ENCODE measurements around the gene RHBDL1.

RHBDL1 gene

DNA sequence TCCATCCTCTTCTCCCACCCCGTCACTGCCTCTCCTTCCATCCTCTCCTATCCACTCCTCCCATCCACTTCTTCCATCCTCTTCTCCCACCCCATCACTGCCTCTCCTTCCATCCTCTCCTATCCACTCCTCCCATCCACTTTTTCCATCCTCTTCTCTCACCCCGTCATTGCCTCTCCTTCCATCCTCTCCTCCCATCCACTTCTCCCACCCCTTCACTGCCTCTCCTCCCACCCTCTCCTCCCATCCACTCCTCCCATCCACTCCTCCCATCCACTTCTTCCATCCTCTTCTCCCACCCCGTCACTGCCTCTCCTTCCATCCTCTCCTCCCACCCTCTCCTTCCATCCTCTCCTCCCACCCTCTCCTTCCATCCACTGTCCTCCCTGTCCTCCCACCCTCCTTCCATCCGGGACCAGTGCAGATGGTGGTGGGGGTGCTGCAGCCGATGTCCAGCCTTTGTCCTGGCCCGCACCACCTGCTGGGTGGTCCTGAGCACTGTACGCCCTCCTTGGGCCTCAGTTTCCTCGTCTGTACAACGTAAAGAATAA is 43.6 kb upstream of the RHBDL1 start:
- H3K27ac ChIP-seq (ENCODE audit: low read depth, low read length) = no peak overlapping the region
- no peak overlapping the region for H3K4me3 ChIP-seq (ENCODE audit: low read length)
- WGBS = 77% methylated on average over 8 of the region's 9 CpGs
- H3K9ac ChIP-seq (ENCODE audit: low read depth, low read length) = no peak overlapping the region
- H3K27me3 ChIP-seq (ENCODE audit: insufficient read depth, low read length) = no peaks in the 10 kb centered on the region
- peaks cover 14% of the 10 kb centered on the region for H3K36me3 ChIP-seq (ENCODE audit: insufficient read depth, low read length)
- peaks cover 15% of the 10 kb centered on the region for H3K4me1 ChIP-seq (ENCODE audit: insufficient read depth, low read length)
- no peaks in the 10 kb centered on the region for H3K9me3 ChIP-seq (ENCODE audit: insufficient read depth, low read depth, low read length)

DNA sequence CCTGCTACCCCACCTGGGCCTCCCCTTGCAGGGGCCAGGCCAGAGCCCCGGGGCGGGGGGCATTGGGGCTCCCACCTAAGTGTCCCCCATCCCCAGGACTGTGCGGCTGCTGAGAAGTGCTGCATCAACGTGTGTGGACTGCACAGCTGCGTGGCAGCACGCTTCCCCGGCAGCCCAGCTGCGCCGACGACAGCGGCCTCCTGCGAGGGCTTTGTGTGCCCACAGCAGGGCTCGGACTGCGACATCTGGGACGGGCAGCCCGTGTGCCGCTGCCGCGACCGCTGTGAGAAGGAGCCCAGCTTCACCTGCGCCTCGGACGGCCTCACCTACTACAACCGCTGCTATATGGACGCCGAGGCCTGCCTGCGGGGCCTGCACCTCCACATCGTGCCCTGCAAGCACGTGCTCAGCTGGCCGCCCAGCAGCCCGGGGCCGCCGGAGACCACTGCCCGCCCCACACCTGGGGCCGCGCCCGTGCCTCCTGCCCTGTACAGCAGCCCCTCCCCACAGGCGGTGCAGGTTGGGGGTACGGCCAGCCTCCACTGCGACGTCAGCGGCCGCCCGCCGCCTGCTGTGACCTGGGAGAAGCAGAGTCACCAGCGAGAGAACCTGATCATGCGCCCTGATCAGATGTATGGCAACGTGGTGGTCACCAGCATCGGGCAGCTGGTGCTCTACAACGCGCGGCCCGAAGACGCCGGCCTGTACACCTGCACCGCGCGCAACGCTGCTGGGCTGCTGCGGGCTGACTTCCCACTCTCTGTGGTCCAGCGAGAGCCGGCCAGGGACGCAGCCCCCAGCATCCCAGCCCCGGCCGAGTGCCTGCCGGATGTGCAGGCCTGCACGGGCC is 42.8 kb upstream of the RHBDL1 start:
- WGBS = 95% methylated on average over 67 of the region's 67 CpGs

DNA sequence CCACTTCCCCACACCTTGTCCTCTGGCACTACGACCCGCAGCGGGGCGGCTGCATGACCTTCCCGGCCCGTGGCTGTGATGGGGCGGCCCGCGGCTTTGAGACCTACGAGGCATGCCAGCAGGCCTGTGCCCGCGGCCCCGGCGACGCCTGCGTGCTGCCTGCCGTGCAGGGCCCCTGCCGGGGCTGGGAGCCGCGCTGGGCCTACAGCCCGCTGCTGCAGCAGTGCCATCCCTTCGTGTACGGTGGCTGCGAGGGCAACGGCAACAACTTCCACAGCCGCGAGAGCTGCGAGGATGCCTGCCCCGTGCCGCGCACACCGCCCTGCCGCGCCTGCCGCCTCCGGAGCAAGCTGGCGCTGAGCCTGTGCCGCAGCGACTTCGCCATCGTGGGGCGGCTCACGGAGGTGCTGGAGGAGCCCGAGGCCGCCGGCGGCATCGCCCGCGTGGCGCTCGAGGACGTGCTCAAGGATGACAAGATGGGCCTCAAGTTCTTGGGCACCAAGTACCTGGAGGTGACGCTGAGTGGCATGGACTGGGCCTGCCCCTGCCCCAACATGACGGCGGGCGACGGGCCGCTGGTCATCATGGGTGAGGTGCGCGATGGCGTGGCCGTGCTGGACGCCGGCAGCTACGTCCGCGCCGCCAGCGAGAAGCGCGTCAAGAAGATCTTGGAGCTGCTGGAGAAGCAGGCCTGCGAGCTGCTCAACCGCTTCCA is 42.0 kb upstream of the RHBDL1 start:
- H3K9me3 ChIP-seq (ENCODE audit: insufficient read depth, low read depth, low read length) = no peaks in the 10 kb centered on the region
- 97% methylated on average over 74 of the region's 74 CpGs for WGBS
- no peak overlapping the region for H3K4me3 ChIP-seq (ENCODE audit: low read length)
- no peak overlapping the region for H3K9ac ChIP-seq (ENCODE audit: low read depth, low read length)
- H3K27ac ChIP-seq (ENCODE audit: low read depth, low read length) = no peak overlapping the region
- no peaks in the 10 kb centered on the region for H3K27me3 ChIP-seq (ENCODE audit: insufficient read depth, low read length)
- peaks cover 10% of the 10 kb centered on the region for H3K36me3 ChIP-seq (ENCODE audit: insufficient read depth, low read length)
- H3K4me1 ChIP-seq (ENCODE audit: insufficient read depth, low read length) = peaks cover 26% of the 10 kb centered on the region

More for the DNA sequence above, 42.8 kb upstream of the RHBDL1 start:
- H3K9ac ChIP-seq (ENCODE audit: low read depth, low read length) = no peak overlapping the region; the same call in 1 of the 2 replicates
- H3K27me3 ChIP-seq (ENCODE audit: insufficient read depth, low read length) = no peaks in the 10 kb centered on the region
- H3K4me1 ChIP-seq (ENCODE audit: insufficient read depth, low read length) = peaks cover 20% of the 10 kb centered on the region
- H3K27ac ChIP-seq (ENCODE audit: low read depth, low read length) = no peak overlapping the region
- no peaks in the 10 kb centered on the region for H3K9me3 ChIP-seq (ENCODE audit: insufficient read depth, low read depth, low read length)
- H3K36me3 ChIP-seq (ENCODE audit: insufficient read depth, low read length) = peaks cover 10% of the 10 kb centered on the region
- H3K4me3 ChIP-seq (ENCODE audit: low read length) = no peak overlapping the region

DNA sequence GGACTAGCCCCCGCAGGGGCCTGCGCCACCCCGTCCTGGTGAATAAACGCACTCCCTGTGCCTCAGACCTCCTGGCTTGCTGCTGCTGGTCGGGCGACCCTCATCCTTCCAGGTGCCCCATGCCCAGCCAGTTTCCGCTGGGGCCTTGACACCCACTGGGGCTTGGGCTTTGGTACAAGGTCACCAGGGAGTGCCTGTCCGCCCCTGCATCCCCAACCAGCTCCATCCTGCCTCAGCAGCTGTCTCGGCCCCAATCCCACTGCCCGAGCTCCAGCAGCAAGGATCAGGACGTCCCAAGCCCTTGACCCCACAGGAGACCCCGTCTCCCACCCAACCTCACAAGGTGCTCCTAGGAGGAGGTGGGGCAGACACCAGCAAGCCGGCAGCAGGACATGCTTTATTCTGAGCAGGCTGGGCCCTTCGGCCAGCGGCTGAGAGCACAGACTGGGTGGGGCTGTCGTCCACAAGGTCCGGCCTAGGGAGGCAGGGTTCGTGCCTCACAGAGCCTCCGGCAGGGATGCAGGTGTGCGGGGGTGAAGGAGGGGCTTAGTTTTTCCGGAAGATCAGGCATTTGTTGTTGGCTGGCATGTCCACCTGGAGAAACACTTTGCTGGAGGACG is 41.3 kb upstream of the RHBDL1 start:
- Histone ChIP-seq H3K9me3 (ENCODE audit: insufficient read depth, low read depth, low read length) (no peaks in the 10 kb centered on the region), H3K27ac (ENCODE audit: low read depth, low read length) (no peak overlapping the region), H3K4me1 (ENCODE audit: insufficient read depth, low read length) (peaks cover 29% of the 10 kb centered on the region), H3K9ac (ENCODE audit: low read depth, low read length) (no peak overlapping the region), H3K4me3 (ENCODE audit: low read length) (no peak overlapping the region), H3K27me3 (ENCODE audit: insufficient read depth, low read length) (no peaks in the 10 kb centered on the region), H3K36me3 (ENCODE audit: insufficient read depth, low read length) (peaks cover 10% of the 10 kb centered on the region)
- WGBS = 93% methylated on average over 22 of the region's 22 CpGs

DNA sequence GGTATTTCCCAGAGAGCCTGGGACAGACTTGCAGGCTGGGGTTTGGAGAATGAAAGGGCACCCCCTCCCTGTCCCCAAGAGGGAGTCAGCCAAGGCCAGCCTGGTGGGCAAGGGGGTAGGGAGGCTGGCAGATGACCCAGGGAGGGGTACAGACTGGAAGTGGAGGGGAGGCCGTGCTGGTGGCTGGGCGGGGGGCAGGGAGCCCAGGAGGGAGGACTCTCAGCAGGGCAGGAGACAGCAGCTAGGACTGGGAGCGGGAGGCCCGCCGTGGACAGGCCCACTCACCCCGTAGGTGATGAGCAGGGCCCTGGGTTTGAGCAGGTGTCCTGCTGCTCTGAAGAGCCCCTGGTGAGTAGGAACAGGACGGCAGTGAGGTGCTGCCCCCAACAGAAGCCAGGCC is 40.5 kb upstream of the RHBDL1 start:
- Histone ChIP-seq H3K4me1 (ENCODE audit: insufficient read depth, low read length) (peaks cover 22% of the 10 kb centered on the region), H3K27me3 (ENCODE audit: insufficient read depth, low read length) (no peaks in the 10 kb centered on the region), H3K9me3 (ENCODE audit: insufficient read depth, low read depth, low read length) (no peaks in the 10 kb centered on the region), H3K36me3 (ENCODE audit: insufficient read depth, low read length) (peaks cover 10% of the 10 kb centered on the region), H3K27ac (ENCODE audit: low read depth, low read length) (no peak overlapping the region), H3K9ac (ENCODE audit: low read depth, low read length) (no peak overlapping the region), H3K4me3 (ENCODE audit: low read length) (peak overlapping the region; percentile 91)
- WGBS = 91% methylated on average over 7 of the region's 7 CpGs

DNA sequence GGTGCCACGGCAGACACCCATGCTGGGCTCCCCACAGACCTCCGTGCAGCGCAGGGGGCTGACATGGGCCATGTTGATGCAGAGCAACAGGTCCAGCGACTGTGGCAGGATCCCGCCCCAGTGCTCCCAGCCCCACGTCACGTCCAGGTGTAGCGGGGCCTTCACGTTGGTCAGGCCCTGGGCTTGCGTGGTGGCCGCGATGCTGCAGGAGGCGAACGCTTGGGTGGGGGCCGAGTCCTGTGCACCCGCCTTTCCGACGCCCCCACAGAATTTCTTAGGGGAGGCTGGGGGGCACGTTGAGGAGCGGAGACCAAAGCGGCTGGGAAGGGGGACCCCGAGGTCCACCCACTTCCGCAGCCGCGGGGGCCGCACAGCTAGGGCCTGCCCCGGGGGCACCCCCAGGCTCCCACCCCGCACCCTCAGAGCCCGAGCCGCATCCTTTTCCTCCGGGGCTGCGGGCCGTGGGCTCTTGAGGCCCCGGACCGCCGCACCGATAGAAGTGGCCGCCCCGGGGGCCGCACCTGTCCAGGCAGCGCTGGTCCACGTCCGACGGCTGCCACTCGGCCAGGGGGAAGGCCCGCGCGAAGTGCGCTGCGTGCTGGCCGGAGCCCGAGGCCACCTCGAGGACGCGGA is 39.8 kb upstream of the RHBDL1 start:
- WGBS = 9% methylated on average over 55 of the region's 55 CpGs
- Histone ChIP-seq H3K27ac (ENCODE audit: low read depth, low read length) (peak overlapping the region; percentile 49), H3K27me3 (ENCODE audit: insufficient read depth, low read length) (no peaks in the 10 kb centered on the region), H3K4me1 (ENCODE audit: insufficient read depth, low read length) (peaks cover 17% of the 10 kb centered on the region), H3K9me3 (ENCODE audit: insufficient read depth, low read depth, low read length) (no peaks in the 10 kb centered on the region), H3K9ac (ENCODE audit: low read depth, low read length) (peak overlapping the region; percentile 89), H3K36me3 (ENCODE audit: insufficient read depth, low read length) (peaks cover 10% of the 10 kb centered on the region), H3K4me3 (ENCODE audit: low read length) (peak overlapping the region; percentile 91)

DNA sequence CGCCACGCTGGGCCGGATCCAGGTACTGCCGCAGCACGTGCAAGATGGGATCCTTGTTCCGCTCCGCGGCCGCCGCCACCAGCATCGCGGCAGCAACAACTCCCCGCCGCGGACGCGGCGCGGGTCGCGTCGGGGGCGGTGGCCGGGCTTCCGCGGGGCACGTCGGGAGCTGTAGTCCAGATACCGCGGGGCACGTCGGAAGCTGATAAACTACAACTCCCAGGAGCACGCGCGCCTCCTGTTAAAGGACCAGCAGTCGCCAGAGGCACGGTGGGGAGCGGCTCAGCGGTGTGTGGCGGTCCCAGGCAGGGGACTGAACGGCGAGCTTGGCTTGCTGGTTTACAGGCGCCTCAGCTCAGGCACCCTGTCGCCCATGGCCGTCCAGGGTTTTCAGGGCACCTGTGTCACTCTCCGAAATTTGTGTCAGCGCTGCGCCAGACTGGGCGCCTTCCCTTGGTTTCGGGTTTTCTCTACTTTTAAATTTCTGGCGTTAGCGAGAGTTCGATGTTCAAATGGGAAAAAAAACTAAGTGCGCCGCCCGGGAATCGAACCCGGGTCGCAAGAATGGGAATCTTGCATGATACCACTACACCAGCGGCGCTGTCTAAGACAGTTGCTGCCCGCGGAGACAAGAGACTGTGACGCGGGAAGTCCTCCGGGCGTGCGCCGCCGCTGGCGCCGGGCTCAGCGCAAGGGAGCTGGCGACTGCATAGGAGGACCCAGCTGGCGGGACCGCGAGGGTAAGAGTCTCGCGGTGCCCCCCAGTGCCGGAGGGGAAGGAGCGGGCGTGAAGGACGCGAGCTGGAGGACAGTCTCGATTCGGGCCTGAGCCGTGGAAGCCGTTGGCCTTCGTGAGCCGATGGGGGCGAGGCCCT is 39.0 kb upstream of the RHBDL1 start, which contains the start of gene METTL26:
Gene METTL26, minus strand, starts transcription at position 100 of the 875 bp plus-strand sequence. Its CDS starts 15 bp downstream, at position 85.
- Histone ChIP-seq H3K4me3 (ENCODE audit: low read length) (peak within 1 kb of the TSS; percentile 91), H3K27me3 (ENCODE audit: insufficient read depth, low read length) (no peaks in the 10 kb centered on the region), H3K9ac (ENCODE audit: low read depth, low read length) (peak within 1 kb of the TSS; percentile 89), H3K27ac (ENCODE audit: low read depth, low read length) (peak within 1 kb of the TSS; percentile 87), H3K36me3 (ENCODE audit: insufficient read depth, low read length) (peaks cover 10% of the 10 kb centered on the region), H3K4me1 (ENCODE audit: insufficient read depth, low read length) (peaks cover 17% of the 10 kb centered on the region), H3K9me3 (ENCODE audit: insufficient read depth, low read depth, low read length) (no peaks in the 10 kb centered on the region)
- under 1% methylated on average over 91 of the region's 91 CpGs for WGBS

DNA sequence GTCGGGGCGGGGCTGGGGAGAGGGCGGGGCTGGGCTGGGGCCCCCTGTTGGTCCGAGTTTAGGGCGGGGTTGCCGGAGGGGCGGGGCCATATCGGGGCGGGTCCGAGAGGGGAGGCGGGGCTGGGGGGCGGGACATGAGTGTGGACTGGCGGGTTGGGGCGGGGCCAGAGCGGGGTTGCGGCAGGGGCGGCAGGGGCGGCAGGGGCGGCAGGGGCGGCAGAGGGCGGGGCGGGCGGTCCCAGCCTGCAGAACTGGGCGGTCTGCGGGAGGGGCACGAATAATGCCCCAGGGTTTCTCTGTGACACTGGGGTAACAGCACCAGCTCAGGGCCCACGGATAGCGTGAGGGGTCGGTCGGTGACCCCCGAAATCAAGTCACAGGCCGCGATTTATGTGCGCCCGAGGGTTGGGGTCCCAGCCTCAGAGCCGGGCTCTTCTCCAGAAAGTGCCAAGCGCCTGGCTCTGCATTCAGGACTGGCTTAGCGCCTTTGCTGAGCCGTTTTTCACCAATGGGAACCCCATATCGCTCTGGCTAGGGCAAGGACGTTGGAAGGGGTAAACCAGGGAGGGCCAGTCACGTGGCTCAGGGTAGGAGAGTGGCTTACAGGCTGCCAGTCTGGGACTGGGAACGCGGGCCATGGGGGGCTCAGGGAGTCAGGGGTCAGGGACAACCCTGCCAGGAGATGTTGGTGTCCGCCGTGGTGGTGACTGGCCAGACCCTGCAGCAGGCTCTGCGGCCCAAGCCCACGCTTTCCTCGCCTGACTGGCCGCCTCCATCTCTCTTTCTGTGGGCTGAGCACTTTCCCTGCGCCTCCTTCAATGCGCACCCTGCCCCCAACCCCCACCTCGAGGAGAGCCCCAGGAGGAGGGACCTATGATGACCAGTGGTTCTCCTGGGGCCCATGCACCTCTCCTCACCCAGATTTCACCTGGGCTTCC is 38.1 kb upstream of the RHBDL1 start:
- Histone ChIP-seq H3K4me1 (ENCODE audit: insufficient read depth, low read length) (peaks cover 17% of the 10 kb centered on the region), H3K9me3 (ENCODE audit: insufficient read depth, low read depth, low read length) (no peaks in the 10 kb centered on the region), H3K4me3 (ENCODE audit: low read length) (peak overlapping the region; percentile 91), H3K9ac (ENCODE audit: low read depth, low read length) (peak overlapping the region; percentile 78), H3K27ac (ENCODE audit: low read depth, low read length) (peak overlapping the region; percentile 87; the same call in 1 of the 2 replicates), H3K27me3 (ENCODE audit: insufficient read depth, low read length) (peaks cover 2% of the 10 kb centered on the region), H3K36me3 (ENCODE audit: insufficient read depth, low read length) (peaks cover 10% of the 10 kb centered on the region)
- 21% methylated on average over 48 of the region's 53 CpGs for WGBS

DNA sequence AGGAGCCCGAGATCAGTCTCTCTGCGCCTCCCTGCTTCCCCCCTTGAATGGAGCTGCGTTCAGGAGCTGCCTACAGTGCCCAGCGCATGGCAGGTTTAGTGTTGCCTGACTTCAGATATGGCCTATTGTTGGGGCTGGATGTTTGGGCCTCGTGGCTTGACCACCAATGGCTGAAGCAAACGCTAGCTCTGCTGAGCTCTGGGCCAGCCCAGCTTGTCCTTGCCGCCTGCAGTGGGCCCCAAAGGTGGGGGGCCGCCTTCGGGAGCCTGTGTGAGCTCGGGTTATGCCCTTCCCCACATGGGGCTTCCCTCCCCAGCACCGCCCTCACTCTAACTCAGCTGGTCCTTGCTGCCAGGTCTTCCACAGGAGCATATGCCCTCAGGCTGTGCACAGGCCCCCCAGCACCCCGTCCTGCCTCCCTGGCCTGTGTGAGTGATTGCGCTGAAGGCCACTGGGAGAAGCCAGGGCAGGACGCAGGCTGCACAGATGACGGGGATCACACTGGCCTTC is 37.4 kb upstream of the RHBDL1 start:
- no peaks in the 10 kb centered on the region for H3K9me3 ChIP-seq (ENCODE audit: insufficient read depth, low read depth, low read length)
- 77% methylated on average over 15 of the region's 15 CpGs for WGBS
- H3K27ac ChIP-seq (ENCODE audit: low read depth, low read length) = peak overlapping the region; percentile 35; the same call in 1 of the 2 replicates
- H3K27me3 ChIP-seq (ENCODE audit: insufficient read depth, low read length) = peaks cover 10% of the 10 kb centered on the region
- peak overlapping the region; percentile 45; the same call in 1 of the 2 replicates for H3K4me3 ChIP-seq (ENCODE audit: low read length)
- peak overlapping the region; percentile 54 for H3K9ac ChIP-seq (ENCODE audit: low read depth, low read length)
- H3K4me1 ChIP-seq (ENCODE audit: insufficient read depth, low read length) = peaks cover 17% of the 10 kb centered on the region
- H3K36me3 ChIP-seq (ENCODE audit: insufficient read depth, low read length) = peaks cover 10% of the 10 kb centered on the region

Data from HUES64 (cell line).